Parathyroid adenoma (tissue), 2 donors: Measurements from ENCODE around the gene PRMT2.

ENCODE experiments used
- H2AFZ ChIP-seq: fragments of 300-600 bp; sonication (generic); one replicate; pipeline ENCODE4 v1.7.0; 2017; ENCODE audit warnings: antibody characterized with exemption, mild to moderate bottlenecking
- H3K27ac ChIP-seq: fragments of 300-600 bp; sonication (generic); one replicate; pipeline ENCODE4 v1.7.0; 2017
- H3K27me3 ChIP-seq: fragments of 300-600 bp; sonication (generic); one replicate; pipeline ENCODE4 v1.7.0; 2017; ENCODE audit warnings: low read length; ENCODE audit not compliant: control insufficient read depth, insufficient read depth
- H3K36me3 ChIP-seq: fragments of 300-600 bp; sonication (generic); one replicate; pipeline ENCODE4 v1.7.0; 2017; ENCODE audit warnings: low read length; ENCODE audit not compliant: control insufficient read depth, insufficient read depth
- H3K4me1 ChIP-seq: fragments of 300-600 bp; sonication (generic); one replicate; pipeline ENCODE4 v1.7.0; 2017; ENCODE audit warnings: control low read depth
- H3K4me2 ChIP-seq: fragments of 300-600 bp; sonication (generic); one replicate; pipeline ENCODE4 v1.7.0; 2017; ENCODE audit warnings: low read length
- H3K4me3 ChIP-seq: fragments of 300-600 bp; sonication (generic); one replicate; pipeline ENCODE4 v1.7.0; 2017; ENCODE audit warnings: low read depth, low read length
- H3K79me2 ChIP-seq: fragments of 300-600 bp; sonication (generic); one replicate; pipeline ENCODE4 v1.7.0; 2017; ENCODE audit warnings: control low read depth
- H3K9ac ChIP-seq: fragments of 300-600 bp; sonication (generic); one replicate; pipeline ENCODE4 v1.7.0; 2017; ENCODE audit warnings: mild to moderate bottlenecking
- H3K9me3 ChIP-seq: fragments of 300-600 bp; sonication (generic); one replicate; pipeline ENCODE4 v1.7.0; 2017; ENCODE audit warnings: low read length; ENCODE audit not compliant: control insufficient read depth
- CTCF ChIP-seq: fragments of 300-600 bp; sonication (generic); IDR thresholded peaks from one replicate; pipeline ENCODE4 v1.7.0; 2017; ENCODE audit warnings: antibody characterized with exemption, mild to moderate bottlenecking
- donor health status: primary hyperparathyroidism.

Gene PRMT2

GRCh38 chr21:46597896-46598343, 37.6 kb upstream of the PRMT2 start:
- H3K4me3 ChIP-seq = no peak overlapping the region
- H3K9me3 ChIP-seq = no peaks in the 10 kb centered on the region
- TF ChIP-seq CTCF = no peak
- no peaks in the 10 kb centered on the region for H3K4me1 ChIP-seq
- no peaks in the 10 kb centered on the region for H3K27me3 ChIP-seq
- H3K9ac ChIP-seq = no peak overlapping the region
- H3K27ac ChIP-seq = no peak overlapping the region
- no peak overlapping the region for H2AFZ ChIP-seq
- no peak overlapping the region for H3K4me2 ChIP-seq
- H3K36me3 ChIP-seq = no peaks in the 10 kb centered on the region
- H3K79me2 ChIP-seq = no peaks in the 10 kb centered on the region

GRCh38 chr21:46598581-46599572, 36.6 kb upstream of the PRMT2 start:
- Histone ChIP-seq H2AFZ (no peak overlapping the region), H3K9me3 (no peaks in the 10 kb centered on the region), H3K4me1 (no peaks in the 10 kb centered on the region), H3K9ac (no peak overlapping the region), H3K36me3 (no peaks in the 10 kb centered on the region), H3K4me2 (no peak overlapping the region), H3K79me2 (no peaks in the 10 kb centered on the region), H3K4me3 (no peak overlapping the region), H3K27ac (no peak overlapping the region), H3K27me3 (no peaks in the 10 kb centered on the region)
- TF ChIP-seq CTCF = no peak

- no peak overlapping the region for H3K4me3 ChIP-seq
- H3K79me2 ChIP-seq = no peaks in the 10 kb centered on the region
- H3K27ac ChIP-seq = no peak overlapping the region
- H3K4me2 ChIP-seq = no peak overlapping the region
- TF ChIP-seq CTCF = no peak
- no peaks in the 10 kb centered on the region for H3K4me1 ChIP-seq
- H3K9me3 ChIP-seq = no peaks in the 10 kb centered on the region
- H3K9ac ChIP-seq = no peak overlapping the region
- H3K36me3 ChIP-seq = no peaks in the 10 kb centered on the region
- no peaks in the 10 kb centered on the region for H3K27me3 ChIP-seq
- no peak overlapping the region for H2AFZ ChIP-seq
These were observed 35.2 kb upstream of the PRMT2 start for GRCh38 chr21:46600305-46600704.

- Histone ChIP-seq H3K9ac (no peak overlapping the region), H3K4me3 (no peak overlapping the region), H3K27ac (no peak overlapping the region), H3K36me3 (no peaks in the 10 kb centered on the region), H3K27me3 (no peaks in the 10 kb centered on the region), H3K9me3 (no peaks in the 10 kb centered on the region), H3K4me2 (no peak overlapping the region), H2AFZ (no peak overlapping the region), H3K79me2 (no peaks in the 10 kb centered on the region), H3K4me1 (no peaks in the 10 kb centered on the region)
- no peak for TF ChIP-seq CTCF
These were observed 34.5 kb upstream of the PRMT2 start for GRCh38 chr21:46600978-46601377.
